Breast epithelium (tissue), 3 donors: Measurements from ENCODE around the gene HOXD12.

Source experiments
- CTCF ChIP-seq, 3 donors: fragments of 450-650 bp; IDR thresholded peaks; one replicate each; pipeline ENCODE4 v1.5.1; 2016 to 2017; ENCODE audit warnings: antibody characterized with exemption in 3 of 3, mild to moderate bottlenecking in 3 of 3, moderate library complexity in 3 of 3
- POLR2A ChIP-seq: fragments of 450-650 bp; IDR thresholded peaks from one replicate; pipeline ENCODE4 v1.6.1; 2016; ENCODE audit warnings: antibody characterized with exemption, mild to moderate bottlenecking, moderate library complexity
- POLR2AphosphoS5 ChIP-seq, 3 donors: sonication (generic); formaldehyde crosslinking; IDR thresholded peaks; one replicate each; pipeline ENCODE4 v1.6.1; 2017; ENCODE audit warnings: antibody characterized with exemption in 3 of 3

GRCh38 chr2:176084611-176085119 is 14.9 kb upstream of the HOXD12 start:
- TF ChIP-seq CTCF (IDR thresholded peaks at IDR 0.05) (no peak), POLR2A (no peak), POLR2AphosphoS5 (IDR thresholded peaks at IDR 0.05) (no peak)
